Natural killer cell (primary cell): ENCODE results near the gene EHD2. TPM values are rescaled to one million over a fixed set of nuclear protein-coding genes. Genes with fewer than 3 reads are reported as not detected.
"Not testable (repeated sequence)": the region's sequence is repeated elsewhere in the genome, so short reads cannot be mapped to it uniquely, and the experiment has no call there.

ENCODE experiments used
- ATAC-seq, 3 donors: fragments of 150-1000 bp in 2 of 3; fragments of 200-7000 bp in 1 of 3; cut with Tn5 transposase; 1 replicate in 1 of 3; 2 replicates in 2 of 3; pipeline ENCODE4 v1.10.0; 2021; ENCODE audit warnings: mild to moderate bottlenecking in 2 of 3, moderate library complexity in 2 of 3
- DNase-seq, 2 donors: peaks; one replicate each; pipeline versions ENCODE4 v3.0.0 to v3.0.0-alpha.2; 2013 to 2021; ENCODE audit warnings: mixed read lengths in 1 of 2
- H3K27ac ChIP-seq: one replicate; pipeline ENCODE4 v1.5.1; 2013; ENCODE audit warnings: mild to moderate bottlenecking, low read length
- H3K27me3 ChIP-seq: one replicate; pipeline ENCODE4 v1.6.1; 2013; ENCODE audit warnings: low read length; ENCODE audit not compliant: control insufficient read depth, insufficient read depth
- H3K36me3 ChIP-seq: one replicate; pipeline ENCODE4 v1.6.1; 2013; ENCODE audit warnings: low read length; ENCODE audit not compliant: control insufficient read depth, insufficient read depth
- H3K4me1 ChIP-seq: one replicate; pipeline ENCODE4 v1.6.1; 2013; ENCODE audit warnings: low read length; ENCODE audit not compliant: control insufficient read depth, insufficient read depth
- H3K4me3 ChIP-seq: one replicate; pipeline ENCODE4 v1.5.1; 2013; ENCODE audit warnings: low read length
- H3K9me3 ChIP-seq: one replicate; pipeline ENCODE4 v1.6.1; 2013; ENCODE audit warnings: low read length; ENCODE audit not compliant: control insufficient read depth, insufficient read depth
- H3K27ac Mint-ChIP-seq, 2 donors: one replicate each; pipeline ENCODE4 v1.8.0; 2022; ENCODE audit warnings: mild to moderate bottlenecking in 2 of 2, mixed read lengths in 2 of 2, moderate library complexity in 1 of 2
- H3K27me3 Mint-ChIP-seq, 2 donors: one replicate each; pipeline ENCODE4 v1.8.0; 2022; ENCODE audit warnings: low read depth in 2 of 2, mixed read lengths in 2 of 2
- H3K36me3 Mint-ChIP-seq: one replicate; pipeline ENCODE4 v1.8.0; 2022; ENCODE audit warnings: mixed read lengths
- H3K4me1 Mint-ChIP-seq, 2 donors: one replicate each; pipeline ENCODE4 v1.8.0; 2022; ENCODE audit warnings: mixed read lengths in 2 of 2
- H3K4me3 Mint-ChIP-seq: one replicate; pipeline ENCODE4 v1.8.0; 2022; ENCODE audit warnings: mild to moderate bottlenecking, moderate library complexity, mixed read lengths
- H3K9me3 Mint-ChIP-seq, 2 donors: one replicate each; pipeline ENCODE4 v1.8.0; 2022; ENCODE audit warnings: mixed read lengths in 2 of 2
- CTCF ChIP-seq: fragments of 200-600 bp; IDR thresholded peaks from one replicate; pipeline ENCODE4 v1.8.0; 2022; ENCODE audit warnings: antibody characterized with exemption
- WGBS: methylation state at CpG from one replicate; pipeline ENCODE4 v1.1.7; 2013; ENCODE audit warnings: missing lambda C conversion rate; ENCODE audit not compliant: insufficient coverage; 5-methylcytosine and 5-hydroxymethylcytosine counted together
- intact Hi-C: fragments of 100-400 bp; cut with micrococcal nuclease; formaldehyde crosslinking; loops from one replicate; pipeline ENCODE4 v1.14.2; 2022
- total RNA-seq, 4 donors: library from RNA; stranded (reverse); fragments of 120-200 nt in 1 of 4; gene quantifications; one replicate each; pipeline versions ENCODE4 v1.2.3 to v1.2.4, GENCODE V29; 2013 to 2022

EHD2 gene
- under 1 TPM; 0.09 to 0.40 (median 0.12) TPM for total RNA-seq
- total RNA-seq (2013), result not detected

GRCh38 chr19:47713046-47714021 lies at the start of gene EHD2:
TSS of gene EHD2 (plus strand) at chr19:47713422. CDS start at chr19:47716613, 3,191 bp downstream.
- WGBS, result 10% methylated on average over 51 of the region's 52 CpGs
- H3K4me1 ChIP-seq, result peaks cover 4% of the 10 kb centered on the region
- peaks cover 0 to 6% of the 10 kb centered on the region in 2 donors for H3K4me1 Mint-ChIP-seq
- peaks cover 17% of the 10 kb centered on the region for H3K27me3 ChIP-seq
- ATAC-seq (peak in 2 of 3 donors; percentile 68 to 76), DNase-seq (peak in 1 of 2 donors; percentile 62)
- H3K4me3 ChIP-seq, result no peak within 1 kb of the TSS
- H3K27me3 Mint-ChIP-seq, result peaks cover 24 to 27% of the 10 kb centered on the region in 2 donors
- no peaks in the 10 kb centered on the region for H3K9me3 ChIP-seq
- H3K36me3 Mint-ChIP-seq, result no peaks in the 10 kb centered on the region
- H3K36me3 ChIP-seq, result no peaks in the 10 kb centered on the region
- peak; percentile 80 for TF ChIP-seq CTCF
- no peaks in the 10 kb centered on the region for H3K9me3 Mint-ChIP-seq
- no peak within 1 kb of the TSS for H3K4me3 Mint-ChIP-seq
- H3K27ac Mint-ChIP-seq, result no peak within 1 kb of the TSS
- intact Hi-C loops, result no loop called here
- H3K27ac ChIP-seq, result no peak within 1 kb of the TSS

- DNase-seq, result no peak
- TF ChIP-seq CTCF, result no peak
- Mint-ChIP-seq H3K9me3 (no peaks in the 10 kb centered on the region), H3K4me1 (peaks cover 39 to 45% of the 10 kb centered on the region in 2 donors), H3K27me3 (no peaks in the 10 kb centered on the region), H3K4me3 (no peak overlapping the region), H3K36me3 (no peaks in the 10 kb centered on the region), H3K27ac (peak overlapping the region in 1 of 2 donors; percentile 32)
- peaks cover 10% of the 10 kb centered on the region for H3K4me1 ChIP-seq
- 94% methylated on average over 3 of the region's 3 CpGs for WGBS
- no peak overlapping the region for H3K4me3 ChIP-seq
- intact Hi-C loops, result no loop called here
- no peak overlapping the region for H3K27ac ChIP-seq
- H3K27me3 ChIP-seq, result no peaks in the 10 kb centered on the region
- peaks cover 5% of the 10 kb centered on the region for H3K36me3 ChIP-seq
- H3K9me3 ChIP-seq, result no peaks in the 10 kb centered on the region
- ATAC-seq, result no peak
Observed at GRCh38 chr19:47663435-47663910, 49.7 kb upstream of the EHD2 start.

GRCh38 chr19:47663911-47664771 lies 49.1 kb upstream of the EHD2 start:
- H3K27me3 Mint-ChIP-seq, result no peaks in the 10 kb centered on the region
- no peak for TF ChIP-seq CTCF
- Histone ChIP-seq H3K27ac (no peak overlapping the region), H3K9me3 (no peaks in the 10 kb centered on the region), H3K4me3 (no peak overlapping the region), H3K36me3 (peaks cover 5% of the 10 kb centered on the region), H3K4me1 (peaks cover 10% of the 10 kb centered on the region), H3K27me3 (no peaks in the 10 kb centered on the region)
- WGBS, result 87% methylated on average over 24 of the region's 24 CpGs
- H3K9me3 Mint-ChIP-seq, result no peaks in the 10 kb centered on the region
- ATAC-seq, result no peak
- intact Hi-C loops, result no loop called here
- no peak for DNase-seq
- no peaks in the 10 kb centered on the region for H3K36me3 Mint-ChIP-seq
- peaks cover 39% of the 10 kb centered on the region in 2 donors for H3K4me1 Mint-ChIP-seq
- H3K27ac Mint-ChIP-seq, result peak overlapping the region in 1 of 2 donors; percentile 32
- no peak overlapping the region for H3K4me3 Mint-ChIP-seq

GRCh38 chr19:47668556-47668955 lies 44.7 kb upstream of the EHD2 start:
- H3K27ac Mint-ChIP-seq, H3K27ac ChIP-seq, H3K27me3 Mint-ChIP-seq, H3K4me3 ChIP-seq, H3K27me3 ChIP-seq, H3K9me3 Mint-ChIP-seq, H3K9me3 ChIP-seq, H3K4me3 Mint-ChIP-seq, H3K4me1 ChIP-seq, H3K36me3 Mint-ChIP-seq, H3K36me3 ChIP-seq, DNase-seq, intact Hi-C loops, ATAC-seq: not testable (repeated sequence)
- H3K4me1 Mint-ChIP-seq, result peaks cover 30 to 36% of the 10 kb centered on the region in 2 donors
- WGBS, result 94% methylated on average over 13 of the region's 13 CpGs
